Peyer's patch (tissue), 4 donors: ENCODE results near the gene SUCLG2.

Source experiments
- CTCF ChIP-seq, 6 experiments: fragments of 450-650 bp in 4 of 6; fragments of 200-600 bp in 2 of 6; sonication (generic) in 1 of 6; IDR thresholded peaks; one replicate each; pipeline ENCODE4 v1.5.1; 2017 to 2019; ENCODE audit warnings: antibody characterized with exemption in 6 of 6, mild to moderate bottlenecking in 3 of 6, moderate library complexity in 1 of 6
- POLR2A ChIP-seq, 2 donors: fragments of 450-650 bp; IDR thresholded peaks; one replicate each; pipeline ENCODE4 v1.5.1; 2017; ENCODE audit warnings: antibody characterized with exemption in 2 of 2, mild to moderate bottlenecking in 2 of 2, moderate library complexity in 2 of 2

GRCh38 chr3:67416703-67417102 is 237.7 kb downstream of the SUCLG2 start:
- TF ChIP-seq POLR2A (IDR thresholded peaks at IDR 0.05) (no peak), CTCF (IDR thresholded peaks at IDR 0.05) (no peak)
